NCI-H69 (cell line): ENCODE data around the gene TEPSIN.

ENCODE experiments used
- DNase-seq: peaks from one replicate; lab custom pipeline; 2025; lab: John Stamatoyannopoulos, UW

Gene TEPSIN

DNA sequence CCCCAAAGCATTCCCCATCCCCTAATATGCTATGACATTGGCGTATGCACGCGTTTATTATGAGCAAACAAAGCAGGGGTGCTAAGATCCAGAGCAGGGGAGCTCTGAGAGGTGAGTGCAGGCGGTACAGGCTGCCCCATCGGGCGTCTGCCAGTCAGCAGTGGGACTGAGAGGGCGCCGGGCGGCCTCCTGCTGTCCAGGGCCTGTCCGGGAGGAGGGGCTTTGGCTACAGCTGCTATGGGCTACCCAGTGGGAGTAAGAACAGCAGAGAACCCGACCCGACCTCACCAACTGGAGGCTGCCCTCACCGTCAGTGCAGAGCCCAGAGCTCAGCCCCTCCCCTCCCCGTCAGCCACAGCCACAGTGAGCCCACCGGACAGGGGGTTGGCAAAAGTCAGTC lies 54.3 kb downstream of the TEPSIN start:
- DNase-seq = peak; percentile 67

DNA sequence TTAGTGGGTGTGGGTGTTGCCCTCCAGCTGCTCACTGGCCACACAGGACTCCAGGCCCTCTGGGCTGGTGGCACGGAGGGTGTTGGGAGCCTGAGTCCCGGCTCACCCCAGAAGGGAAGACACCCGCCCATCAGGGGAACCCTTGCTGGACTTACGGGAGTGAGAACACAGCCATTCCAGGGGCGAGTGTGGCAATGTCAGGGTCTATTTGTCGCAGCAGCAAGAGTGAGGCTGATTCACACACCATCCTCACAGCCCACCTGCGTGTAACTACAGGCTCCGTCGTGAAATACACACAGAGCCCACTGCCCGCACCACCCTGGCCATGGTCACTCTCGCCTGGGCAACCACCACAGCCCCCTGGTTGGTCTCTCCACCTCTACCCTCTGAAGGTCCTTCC lies 55.0 kb downstream of the TEPSIN start:
- no peak for DNase-seq

- no peak for DNase-seq
These were observed 55.5 kb downstream of the TEPSIN start for GRCh38 chr17:81183316-81183715.

- DNase-seq = no peak
These were observed 56.3 kb downstream of the TEPSIN start for GRCh38 chr17:81182596-81182995.

DNA sequence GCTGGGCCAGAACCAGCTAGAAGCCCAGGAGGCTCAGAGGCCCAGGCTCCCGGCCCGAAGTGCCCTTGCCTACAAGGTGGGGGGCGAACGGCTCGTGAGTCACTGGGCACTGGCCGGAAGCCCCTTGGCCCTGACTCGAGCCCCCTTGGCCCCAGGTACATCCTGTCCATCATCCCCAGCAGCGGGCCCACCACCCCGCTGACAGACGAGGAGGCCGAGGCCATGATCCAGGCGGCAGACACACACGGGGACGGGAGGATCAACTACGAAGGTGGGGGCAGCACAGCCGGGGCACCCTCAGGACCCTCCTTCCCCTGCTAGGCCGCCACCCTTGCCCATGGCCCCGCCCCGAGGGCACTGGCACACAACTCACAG lies 57.1 kb downstream of the TEPSIN start:
- DNase-seq = no peak

GRCh38 chr17:81180836-81181810 lies 57.7 kb downstream of the TEPSIN start:
- no peak for DNase-seq

DNA sequence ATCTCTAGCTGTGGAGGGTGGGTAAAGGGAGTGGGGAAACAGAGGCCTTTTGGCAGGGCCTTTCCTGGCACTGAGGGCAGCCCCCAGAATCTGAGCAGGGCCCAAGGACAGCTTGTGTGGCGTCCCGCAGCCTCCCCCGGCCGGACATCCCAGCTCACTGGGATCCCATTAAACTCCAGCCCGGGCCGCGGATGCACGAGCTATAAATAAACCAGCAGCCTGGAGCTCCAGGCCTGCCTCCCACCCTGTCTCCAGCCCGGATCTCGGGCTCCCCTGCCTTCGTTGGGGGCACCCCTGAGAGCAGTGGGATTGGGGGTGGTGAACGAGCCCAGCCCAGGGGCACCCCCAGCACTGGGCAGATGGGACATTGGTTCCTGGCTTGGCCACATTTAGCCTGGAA lies 59.0 kb downstream of the TEPSIN start:
- no peak for DNase-seq

DNA sequence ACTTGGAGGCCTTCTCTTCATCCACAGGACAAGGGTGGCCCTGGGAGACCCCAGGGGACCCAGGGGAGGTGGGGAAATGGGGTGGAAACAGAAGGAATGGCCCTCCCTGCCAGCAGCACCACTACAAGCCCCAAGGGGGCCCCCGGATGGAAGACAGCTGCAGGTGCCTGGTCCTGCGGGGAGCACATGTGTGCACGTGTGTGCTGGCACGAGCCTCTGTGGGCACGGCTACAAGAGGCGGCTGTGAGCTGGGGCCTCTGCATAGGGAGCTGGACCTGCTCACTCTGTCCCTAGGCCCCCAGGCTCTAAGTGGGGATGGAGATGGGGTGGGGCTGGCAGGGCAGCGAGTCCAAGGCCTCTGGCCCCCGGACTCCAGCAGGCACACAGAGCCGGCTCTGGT lies 59.6 kb downstream of the TEPSIN start:
- DNase-seq = no peak
